ENCODE data around the gene TTLL11.
"Not testable (repeated sequence)": the region's sequence is repeated elsewhere in the genome, so short reads cannot be mapped to it uniquely, and the experiment has no call there.

Gene TTLL11

GRCh38 chr9:121991307-121991661 lies 101.8 kb downstream of the TTLL11 start:
- Histone ChIP-seq H3K9me3 (ENCODE audit: control insufficient read depth, insufficient read depth, low read length) (no peaks in the 10 kb centered on the region), H3K4me1 (ENCODE audit: insufficient read depth, low read length) (no peaks in the 10 kb centered on the region), H3K36me3 (ENCODE audit: insufficient read depth, low read length) (no peaks in the 10 kb centered on the region), H3K9ac (ENCODE audit: low read depth, low read length) (no peak overlapping the region)

GRCh38 chr9:121990600-121991306 lies 102.4 kb downstream of the TTLL11 start:
- Histone ChIP-seq H3K4me1 (ENCODE audit: insufficient read depth, low read length) (no peaks in the 10 kb centered on the region), H3K36me3 (ENCODE audit: insufficient read depth, low read length) (no peaks in the 10 kb centered on the region), H3K9ac (ENCODE audit: low read depth, low read length) (no peak overlapping the region), H3K9me3 (ENCODE audit: control insufficient read depth, insufficient read depth, low read length) (no peaks in the 10 kb centered on the region)

GRCh38 chr9:121989010-121989409 lies 104.1 kb downstream of the TTLL11 start:
- Histone ChIP-seq H3K4me1 (ENCODE audit: insufficient read depth, low read length) (no peaks in the 10 kb centered on the region), H3K9ac (ENCODE audit: low read depth, low read length) (no peak overlapping the region), H3K36me3 (ENCODE audit: insufficient read depth, low read length) (no peaks in the 10 kb centered on the region), H3K9me3 (ENCODE audit: control insufficient read depth, insufficient read depth, low read length) (no peaks in the 10 kb centered on the region)

GRCh38 chr9:121987314-121987713 lies 105.8 kb downstream of the TTLL11 start:
- Histone ChIP-seq H3K9ac (ENCODE audit: low read depth, low read length) (no peak overlapping the region), H3K36me3 (ENCODE audit: insufficient read depth, low read length) (no peaks in the 10 kb centered on the region), H3K4me1 (ENCODE audit: insufficient read depth, low read length) (no peaks in the 10 kb centered on the region), H3K9me3 (ENCODE audit: control insufficient read depth, insufficient read depth, low read length) (no peaks in the 10 kb centered on the region)

- Histone ChIP-seq H3K36me3 (ENCODE audit: insufficient read depth, low read length) (no peaks in the 10 kb centered on the region), H3K9me3 (ENCODE audit: control insufficient read depth, insufficient read depth, low read length) (no peaks in the 10 kb centered on the region; the same call in 1 of the 2 replicates), H3K9ac (ENCODE audit: low read depth, low read length) (no peak overlapping the region), H3K4me1 (ENCODE audit: insufficient read depth, low read length) (no peaks in the 10 kb centered on the region)
Observed at GRCh38 chr9:121985792-121986494, 107.2 kb downstream of the TTLL11 start.

- H3K36me3 ChIP-seq (ENCODE audit: insufficient read depth, low read length): no peaks in the 10 kb centered on the region
- no peak overlapping the region for H3K9ac ChIP-seq (ENCODE audit: low read depth, low read length)
- H3K9me3 ChIP-seq (ENCODE audit: control insufficient read depth, insufficient read depth, low read length): peaks cover 2% of the 10 kb centered on the region
- no peaks in the 10 kb centered on the region for H3K4me1 ChIP-seq (ENCODE audit: insufficient read depth, low read length)
Observed at GRCh38 chr9:121984726-121985402, 108.2 kb downstream of the TTLL11 start.

GRCh38 chr9:121983736-121984135 lies 109.4 kb downstream of the TTLL11 start:
- H3K9ac ChIP-seq (ENCODE audit: low read depth, low read length): no peak overlapping the region
- H3K4me1 ChIP-seq (ENCODE audit: insufficient read depth, low read length): no peaks in the 10 kb centered on the region
- H3K36me3 ChIP-seq (ENCODE audit: insufficient read depth, low read length): no peaks in the 10 kb centered on the region
- peaks cover 2% of the 10 kb centered on the region for H3K9me3 ChIP-seq (ENCODE audit: control insufficient read depth, insufficient read depth, low read length)

GRCh38 chr9:121981118-121981883 lies 111.8 kb downstream of the TTLL11 start:
- peaks cover 2% of the 10 kb centered on the region for H3K9me3 ChIP-seq (ENCODE audit: control insufficient read depth, insufficient read depth, low read length)
- no peak overlapping the region for H3K9ac ChIP-seq (ENCODE audit: low read depth, low read length)
- H3K36me3 ChIP-seq (ENCODE audit: insufficient read depth, low read length): no peaks in the 10 kb centered on the region
- H3K4me1 ChIP-seq (ENCODE audit: insufficient read depth, low read length): no peaks in the 10 kb centered on the region

- not testable (repeated sequence) for H3K36me3 ChIP-seq (ENCODE audit: insufficient read depth, low read length); H3K4me1 ChIP-seq (ENCODE audit: insufficient read depth, low read length); H3K9me3 ChIP-seq (ENCODE audit: control insufficient read depth, insufficient read depth, low read length); H3K9ac ChIP-seq (ENCODE audit: low read depth, low read length)
Observed at GRCh38 chr9:121980665-121981064, 112.4 kb downstream of the TTLL11 start.

GRCh38 chr9:121979736-121980135 lies 113.4 kb downstream of the TTLL11 start:
- Histone ChIP-seq H3K9me3 (ENCODE audit: control insufficient read depth, insufficient read depth, low read length) (peaks cover 2% of the 10 kb centered on the region), H3K4me1 (ENCODE audit: insufficient read depth, low read length) (peaks cover 6% of the 10 kb centered on the region; the same call in 1 of the 2 replicates), H3K9ac (ENCODE audit: low read depth, low read length) (no peak overlapping the region), H3K36me3 (ENCODE audit: insufficient read depth, low read length) (no peaks in the 10 kb centered on the region)

- Histone ChIP-seq H3K36me3 (ENCODE audit: insufficient read depth, low read length) (no peaks in the 10 kb centered on the region), H3K4me1 (ENCODE audit: insufficient read depth, low read length) (peaks cover 6% of the 10 kb centered on the region; the same call in 1 of the 2 replicates), H3K9me3 (ENCODE audit: control insufficient read depth, insufficient read depth, low read length) (peaks cover 2% of the 10 kb centered on the region), H3K9ac (ENCODE audit: low read depth, low read length) (no peak overlapping the region)
Observed at GRCh38 chr9:121976751-121977150, 116.4 kb downstream of the TTLL11 start.

GRCh38 chr9:121975801-121976277 lies 117.3 kb downstream of the TTLL11 start:
- Histone ChIP-seq H3K9ac (ENCODE audit: low read depth, low read length) (no peak overlapping the region), H3K9me3 (ENCODE audit: control insufficient read depth, insufficient read depth, low read length) (peaks cover 1% of the 10 kb centered on the region; the same call in 1 of the 2 replicates), H3K36me3 (ENCODE audit: insufficient read depth, low read length) (no peaks in the 10 kb centered on the region), H3K4me1 (ENCODE audit: insufficient read depth, low read length) (peaks cover 6% of the 10 kb centered on the region; the same call in 1 of the 2 replicates)

GRCh38 chr9:121974421-121974820 lies 118.7 kb downstream of the TTLL11 start:
- H3K36me3 ChIP-seq (ENCODE audit: insufficient read depth, low read length): no peaks in the 10 kb centered on the region
- H3K9ac ChIP-seq (ENCODE audit: low read depth, low read length): no peak overlapping the region
- H3K4me1 ChIP-seq (ENCODE audit: insufficient read depth, low read length): peaks cover 6% of the 10 kb centered on the region; the same call in 1 of the 2 replicates
- no peaks in the 10 kb centered on the region for H3K9me3 ChIP-seq (ENCODE audit: control insufficient read depth, insufficient read depth, low read length)

GRCh38 chr9:121972501-121972981 lies 120.6 kb downstream of the TTLL11 start:
- H3K4me1 ChIP-seq (ENCODE audit: insufficient read depth, low read length): peaks cover 6% of the 10 kb centered on the region; the same call in 1 of the 2 replicates
- H3K9ac ChIP-seq (ENCODE audit: low read depth, low read length): no peak overlapping the region
- no peaks in the 10 kb centered on the region for H3K9me3 ChIP-seq (ENCODE audit: control insufficient read depth, insufficient read depth, low read length)
- H3K36me3 ChIP-seq (ENCODE audit: insufficient read depth, low read length): no peaks in the 10 kb centered on the region
